BLaER1 treated with 17β-estradiol and CSF1 and Interleukin-3, amounts not matched to agents 10 nM and 100 nM (cell line): ENCODE results near the gene ZNF784.
"Not testable (repeated sequence)": the region's sequence is repeated elsewhere in the genome, so short reads cannot be mapped to it uniquely, and the experiment has no call there.

Source experiments
- H3K27ac ChIP-seq, 11 experiments: shearing (Covaris generic); formaldehyde crosslinking; 2 replicates each; pipeline ENCODE4 v1.8.1; 2022
- H3K27me3 ChIP-seq, 11 experiments: shearing (Covaris generic); formaldehyde crosslinking; 2 replicates each; pipeline ENCODE4 v1.8.1; 2022
- H3K36me3 ChIP-seq, 11 experiments: shearing (Covaris generic); formaldehyde crosslinking; 2 replicates each; pipeline ENCODE4 v1.8.1; 2022
- H3K4me1 ChIP-seq, 10 experiments: shearing (Covaris generic); formaldehyde crosslinking; 2 replicates each; pipeline ENCODE4 v1.8.1; 2022
- H3K4me2 ChIP-seq, 11 experiments: shearing (Covaris generic); formaldehyde crosslinking; 2 replicates each; pipeline ENCODE4 v1.8.1; 2022
- H3K4me3 ChIP-seq, 10 experiments: shearing (Covaris generic); formaldehyde crosslinking; 2 replicates each; pipeline ENCODE4 v1.8.1; 2022
- H3K9ac ChIP-seq, 11 experiments: shearing (Covaris generic); formaldehyde crosslinking; 2 replicates each; pipeline ENCODE4 v1.8.1; 2022
- H3K9me3 ChIP-seq, 11 experiments: shearing (Covaris generic); formaldehyde crosslinking; replicated peaks in 1 of 11; 2 replicates each; pipeline ENCODE4 v1.8.1; 2022
- H4K20me1 ChIP-seq, 11 experiments: shearing (Covaris generic); formaldehyde crosslinking; 2 replicates each; pipeline ENCODE4 v1.8.1; 2022
- Cebpa-rat ChIP-seq, 11 experiments: shearing (Covaris generic); IDR thresholded peaks; 2 replicates each; pipeline ENCODE4 v1.8.1; 2022

Gene ZNF784

DNA sequence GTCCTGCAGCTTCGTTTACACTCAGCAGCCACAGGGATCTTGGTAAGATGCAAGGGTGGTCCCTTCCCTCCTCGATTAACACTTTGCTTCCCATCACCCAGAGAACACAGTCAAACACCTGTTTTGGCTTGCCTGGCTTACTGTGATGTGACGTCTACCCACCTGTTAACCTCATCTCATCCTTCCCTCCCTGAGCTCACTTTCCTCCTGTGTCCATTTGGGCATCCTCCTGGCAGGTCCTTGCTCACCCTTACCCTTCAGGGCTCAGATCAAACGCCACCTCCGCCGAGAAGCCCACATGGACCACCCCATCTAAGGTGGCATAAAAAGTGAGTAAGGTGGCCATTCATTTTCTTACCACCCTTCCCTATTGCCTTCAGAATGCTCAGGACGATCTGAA, 34.3 kb downstream of the ZNF784 start:
- Histone ChIP-seq H3K9ac (no peak overlapping the region), H3K4me1 (peaks cover 18 to 33% (median 29%) of the 10 kb centered on the region in 10 experiments), H3K4me2 (no peak overlapping the region), H3K27ac (no peak overlapping the region), H3K9me3 (peaks cover 0 to 4% (median 1%) of the 10 kb centered on the region in 11 experiments; a peak in 11 of 22 replicates), H3K36me3 (peaks cover 29 to 43% (median 33%) of the 10 kb centered on the region in 11 experiments), H3K27me3 (no peaks in the 10 kb centered on the region), H3K4me3 (no peak overlapping the region), H4K20me1 (peaks cover 0 to 10% (median 0%) of the 10 kb centered on the region in 11 experiments; a peak in 1 of 22 replicates)
- no peak for TF ChIP-seq Cebpa-rat (IDR thresholded peaks at IDR 0.05)

DNA sequence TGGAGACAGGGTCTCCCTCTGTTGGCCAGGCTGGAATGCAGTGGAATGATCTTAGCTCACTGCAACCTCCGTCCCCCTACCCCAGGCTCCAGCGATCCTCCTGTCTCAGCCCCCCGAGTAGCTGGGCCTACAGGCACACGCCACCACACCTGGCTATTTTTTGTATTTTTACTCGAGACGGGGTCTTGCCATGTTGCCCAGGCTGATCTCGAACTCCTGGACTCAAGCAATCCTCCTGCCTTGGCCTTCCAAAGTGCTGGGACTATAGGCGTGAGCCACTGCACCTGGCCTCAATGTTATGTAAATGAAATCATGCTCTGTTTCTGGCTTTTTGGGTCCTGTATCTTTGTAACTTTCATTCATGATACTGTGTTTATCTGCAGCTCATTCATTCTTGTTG, 35.6 kb downstream of the ZNF784 start:
- TF ChIP-seq Cebpa-rat (IDR thresholded peaks at IDR 0.05): no peak
- H3K4me1 ChIP-seq: peaks cover 18 to 42% (median 31%) of the 10 kb centered on the region in 10 experiments
- peaks cover 19 to 32% (median 24%) of the 10 kb centered on the region in 11 experiments for H3K36me3 ChIP-seq
- H3K4me2 ChIP-seq: no peak overlapping the region
- H3K9ac ChIP-seq: no peak overlapping the region
- no peak overlapping the region for H3K27ac ChIP-seq
- H4K20me1 ChIP-seq: peaks cover 0 to 10% (median 0%) of the 10 kb centered on the region in 11 experiments; a peak in 1 of 22 replicates
- no peaks in the 10 kb centered on the region for H3K9me3 ChIP-seq
- no peak overlapping the region for H3K4me3 ChIP-seq
- no peaks in the 10 kb centered on the region for H3K27me3 ChIP-seq

DNA sequence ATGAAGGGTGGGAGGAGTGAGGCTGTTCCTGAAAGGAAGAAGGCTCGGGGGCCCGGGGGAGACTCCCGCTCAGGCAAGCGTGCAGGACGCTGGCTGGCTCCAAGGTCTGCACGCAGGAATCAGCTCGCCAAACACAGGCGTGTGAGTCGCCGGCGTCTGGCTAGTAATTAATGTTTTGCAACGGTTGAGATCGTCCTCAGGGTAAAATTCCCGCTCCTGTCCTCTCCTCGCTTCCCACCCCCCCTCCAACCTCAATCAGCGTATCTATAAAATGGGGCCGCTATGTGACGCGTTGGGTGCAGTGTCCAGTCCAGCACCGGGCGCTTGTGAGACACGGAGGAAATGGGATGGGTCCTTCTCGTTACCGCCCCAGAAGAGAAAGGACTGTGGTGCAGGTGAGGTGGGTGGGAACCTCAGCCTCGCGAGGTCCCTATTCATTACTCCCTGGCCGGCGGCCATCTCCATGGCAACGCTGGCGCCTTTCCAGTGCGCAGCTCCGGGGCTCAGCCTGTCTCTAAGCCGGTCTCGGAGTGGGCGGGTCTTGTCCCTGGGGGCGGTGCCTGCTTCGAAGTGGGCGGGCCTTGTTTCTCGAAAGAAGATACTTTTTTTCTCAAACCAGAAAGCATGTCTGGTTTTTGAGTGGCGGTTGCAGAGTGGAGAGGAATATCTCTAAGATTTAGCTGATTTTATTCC, 37.2 kb downstream of the ZNF784 start:
- Histone ChIP-seq H3K9me3 (no peaks in the 10 kb centered on the region), H3K27me3 (no peaks in the 10 kb centered on the region), H3K9ac (peak overlapping the region in 10 of 11 experiments; percentile 17 to 78 (median 62); a peak in 18 of 22 replicates), H3K4me2 (peak overlapping the region; percentile 84 to 98 (median 92)), H3K36me3 (peaks cover 3 to 16% (median 8%) of the 10 kb centered on the region in 11 experiments; a peak in 20 of 22 replicates), H4K20me1 (peaks cover 0 to 2% (median 0%) of the 10 kb centered on the region in 11 experiments; a peak in 1 of 22 replicates), H3K4me1 (peaks cover 18 to 42% (median 31%) of the 10 kb centered on the region in 10 experiments), H3K27ac (peak overlapping the region in 8 of 11 experiments; percentile 33 to 86 (median 78); a peak in 14 of 22 replicates), H3K4me3 (peak overlapping the region; percentile 48 to 70 (median 56))
- TF ChIP-seq Cebpa-rat (IDR thresholded peaks at IDR 0.05): no peak

DNA sequence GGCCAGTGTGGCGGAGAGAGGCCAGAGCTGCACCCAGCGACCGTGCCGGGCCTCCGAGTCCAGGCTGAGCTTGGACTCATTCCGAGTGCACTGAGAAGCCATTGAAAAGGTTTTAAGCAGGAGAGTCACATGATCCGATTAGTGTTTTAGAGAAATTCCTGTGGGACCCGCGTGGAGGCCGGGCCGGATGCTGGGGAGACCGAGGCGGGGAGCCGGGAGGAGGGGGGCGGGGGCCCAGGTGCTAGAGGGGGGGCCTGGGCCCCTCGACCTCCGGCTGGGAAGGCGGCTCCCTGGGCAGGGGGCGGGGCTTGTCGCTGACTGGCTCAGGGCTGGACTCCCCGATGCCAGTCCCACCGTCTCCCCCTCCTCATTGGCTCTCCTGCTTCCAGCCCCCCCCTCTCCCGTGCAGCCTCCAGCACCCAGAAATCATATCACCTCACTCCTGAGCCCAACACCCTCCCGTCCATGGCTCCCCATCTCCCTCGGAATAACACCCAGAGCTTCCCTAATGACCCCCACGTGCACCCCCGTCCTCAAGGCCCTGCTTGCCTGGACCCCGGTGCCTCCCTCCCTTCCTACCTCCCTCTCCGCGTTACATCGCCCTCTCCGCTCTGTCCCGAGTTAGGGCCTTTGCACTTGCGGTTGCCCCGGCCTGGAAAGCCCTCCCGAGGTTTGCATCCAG, 38.6 kb downstream of the ZNF784 start:
- H3K9ac ChIP-seq: peak overlapping the region in 10 of 11 experiments; percentile 38 to 79 (median 62); a peak in 18 of 22 replicates
- H3K4me3 ChIP-seq: peak overlapping the region; percentile 48 to 70 (median 55)
- H3K4me1 ChIP-seq: peaks cover 23 to 53% (median 41%) of the 10 kb centered on the region in 10 experiments

DNA sequence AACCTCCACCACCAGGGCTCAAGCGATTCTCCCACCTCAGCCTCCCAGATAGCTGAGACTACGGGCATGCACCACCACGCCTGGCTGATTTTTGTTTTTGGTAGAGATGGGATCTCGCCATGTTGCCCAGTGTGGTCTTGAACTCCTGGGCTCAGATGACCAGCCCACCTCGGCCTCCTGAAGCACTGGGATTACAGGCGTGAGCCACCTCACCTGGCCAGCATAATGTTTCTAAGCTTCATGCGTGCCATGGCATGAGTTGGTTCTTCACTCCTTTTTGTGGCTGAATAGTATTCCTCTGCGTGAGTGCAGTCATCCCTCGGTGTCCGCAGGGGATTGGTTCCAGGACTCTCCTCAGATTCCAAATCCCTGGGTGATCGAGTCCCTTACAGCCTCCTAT, 39.5 kb downstream of the ZNF784 start:
- H3K9ac ChIP-seq: peak overlapping the region in 2 of 11 experiments; percentile 73 to 79; a peak in 5 of 22 replicates
- H3K4me2 ChIP-seq: peak overlapping the region in 6 of 11 experiments; percentile 84 to 98 (median 92); a peak in 11 of 22 replicates
- H3K4me3 ChIP-seq: no peak overlapping the region
- no peaks in the 10 kb centered on the region for H3K9me3 ChIP-seq
- TF ChIP-seq Cebpa-rat (IDR thresholded peaks at IDR 0.05): no peak
- no peaks in the 10 kb centered on the region for H3K27me3 ChIP-seq
- peaks cover 0 to 2% (median 0%) of the 10 kb centered on the region in 11 experiments; a peak in 2 of 22 replicates for H4K20me1 ChIP-seq
- H3K4me1 ChIP-seq: peaks cover 23 to 54% (median 41%) of the 10 kb centered on the region in 10 experiments
- H3K27ac ChIP-seq: peak overlapping the region in 6 of 11 experiments; percentile 72 to 86 (median 82); a peak in 9 of 22 replicates
- H3K36me3 ChIP-seq: no peaks in the 10 kb centered on the region

More for the DNA sequence above, 38.6 kb downstream of the ZNF784 start:
- no peaks in the 10 kb centered on the region for H3K27me3 ChIP-seq
- peak overlapping the region; percentile 84 to 98 (median 92) for H3K4me2 ChIP-seq
- H3K36me3 ChIP-seq: peaks cover 0 to 6% (median 0%) of the 10 kb centered on the region in 11 experiments; a peak in 1 of 22 replicates
- TF ChIP-seq Cebpa-rat (IDR thresholded peaks at IDR 0.05): no peak
- H3K9me3 ChIP-seq: no peaks in the 10 kb centered on the region
- H4K20me1 ChIP-seq: no peaks in the 10 kb centered on the region
- H3K27ac ChIP-seq: peak overlapping the region in 8 of 11 experiments; percentile 56 to 86 (median 78); a peak in 16 of 22 replicates

DNA sequence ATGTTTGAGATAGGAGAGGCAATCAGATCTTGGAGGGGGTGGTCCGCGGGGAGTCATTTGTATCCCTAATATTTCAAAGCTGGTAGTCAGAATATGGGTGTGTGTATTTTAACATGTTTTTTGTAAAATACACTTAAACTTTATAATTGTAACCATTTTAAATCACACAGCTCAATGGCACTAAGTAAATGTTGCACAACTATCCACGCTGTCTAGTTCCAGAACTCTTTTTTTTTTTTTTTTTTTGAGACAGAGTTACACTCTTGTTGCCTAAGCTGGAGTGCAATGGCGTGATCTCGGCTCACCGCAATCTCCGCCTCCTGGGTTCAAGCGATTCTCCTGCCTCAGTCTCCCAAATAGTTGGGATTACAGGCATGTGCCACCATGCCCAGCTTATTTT, 40.5 kb downstream of the ZNF784 start:
- not testable (repeated sequence) for H3K4me3 ChIP-seq, H3K4me2 ChIP-seq, H3K27ac ChIP-seq, H3K27me3 ChIP-seq, H3K36me3 ChIP-seq, H3K9ac ChIP-seq, H3K9me3 ChIP-seq
- Histone ChIP-seq H3K4me1 (peaks cover 30 to 61% (median 50%) of the 10 kb centered on the region in 10 experiments), H4K20me1 (peaks cover 0 to 12% (median 8%) of the 10 kb centered on the region in 11 experiments; a peak in 11 of 22 replicates)

DNA sequence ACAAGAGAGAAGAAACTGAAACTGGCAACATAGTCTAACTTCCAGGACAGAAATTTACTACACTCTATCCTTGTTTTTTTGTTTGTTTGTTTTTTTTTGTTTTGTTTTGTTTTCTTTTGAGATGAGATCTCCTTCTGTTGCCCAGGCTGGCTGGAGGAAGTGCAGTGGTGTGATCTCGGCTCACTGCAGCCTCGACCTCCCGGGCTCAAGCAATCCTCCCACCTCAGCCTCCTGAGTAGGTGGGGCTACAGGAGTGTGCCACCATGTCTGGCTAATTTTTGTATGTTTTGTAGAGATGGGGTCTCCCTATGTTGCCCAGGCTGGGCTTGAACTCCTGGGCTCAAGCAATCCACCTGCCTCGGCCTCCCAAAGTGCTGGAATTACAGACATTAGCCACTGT, 42.1 kb downstream of the ZNF784 start:
- Histone ChIP-seq H4K20me1 (peaks cover 0 to 26% (median 13%) of the 10 kb centered on the region in 11 experiments; a peak in 12 of 22 replicates), H3K36me3 (peaks cover 18 to 23% (median 21%) of the 10 kb centered on the region in 11 experiments), H3K4me1 (peaks cover 29 to 49% (median 44%) of the 10 kb centered on the region in 10 experiments)
- H3K4me2 ChIP-seq, H3K4me3 ChIP-seq, H3K27ac ChIP-seq, H3K9ac ChIP-seq, H3K9me3 ChIP-seq, H3K27me3 ChIP-seq: not testable (repeated sequence)

DNA sequence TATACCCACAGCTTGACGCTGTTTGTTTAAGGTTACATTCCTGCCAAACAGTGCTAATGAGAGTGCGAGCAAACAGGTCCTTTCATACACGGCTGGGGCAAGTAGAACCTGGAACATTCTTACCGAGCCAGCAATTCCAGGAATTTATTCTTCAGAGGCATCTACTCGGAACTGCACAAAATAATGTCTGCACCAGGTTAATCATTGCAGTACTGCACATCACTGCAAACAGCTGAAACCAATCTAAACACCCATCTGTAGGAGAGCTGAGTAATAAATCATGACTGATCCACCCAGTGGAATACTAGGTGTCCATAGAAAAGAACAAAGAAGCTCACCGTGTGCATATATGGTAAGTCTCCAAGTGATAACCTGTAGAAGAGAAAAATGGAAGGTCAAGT, 42.5 kb downstream of the ZNF784 start:
- H3K27me3 ChIP-seq: no peaks in the 10 kb centered on the region
- H3K4me2 ChIP-seq: peak overlapping the region in 7 of 11 experiments; percentile 71 to 94 (median 84); a peak in 9 of 22 replicates
- peaks cover 0 to 30% (median 18%) of the 10 kb centered on the region in 11 experiments; a peak in 13 of 22 replicates for H4K20me1 ChIP-seq
- H3K9ac ChIP-seq: no peak overlapping the region
- no peaks in the 10 kb centered on the region for H3K9me3 ChIP-seq
- TF ChIP-seq Cebpa-rat (IDR thresholded peaks at IDR 0.05): no peak
- peaks cover 27 to 44% (median 40%) of the 10 kb centered on the region in 10 experiments for H3K4me1 ChIP-seq
- H3K36me3 ChIP-seq: peaks cover 22 to 28% (median 26%) of the 10 kb centered on the region in 11 experiments
- no peak overlapping the region; a peak in 1 of 20 replicates for H3K4me3 ChIP-seq
- no peak overlapping the region for H3K27ac ChIP-seq
